Spinal cord (tissue), 10 donors: ENCODE results near the gene EHD4. TPM values are rescaled to one million over a fixed set of nuclear protein-coding genes. Genes with fewer than 3 reads are reported as not detected.
A peak's percentile ranks its signal among the peaks of the same experiment; 100 is the strongest.

Experiments
- DNase-seq, 6 donors: peaks; one replicate each; pipeline versions ENCODE4 v3.0.0 to v3.0.0-alpha.2; 2013 to 2015; ENCODE audit warnings: low spot score in 6 of 6, low read depth in 4 of 6
- H3K27ac ChIP-seq: one replicate; pipeline ENCODE4 v1.5.1; 2013; ENCODE audit warnings: low read depth, low read length, control low read depth
- H3K27me3 ChIP-seq: one replicate; pipeline ENCODE4 v1.6.1; 2013; ENCODE audit warnings: low read length; ENCODE audit not compliant: control insufficient read depth, insufficient read depth
- H3K36me3 ChIP-seq: one replicate; pipeline ENCODE4 v1.6.1; 2013; ENCODE audit warnings: low read length; ENCODE audit not compliant: control insufficient read depth, insufficient read depth
- H3K4me1 ChIP-seq: one replicate; pipeline ENCODE4 v1.6.1; 2013; ENCODE audit warnings: low read length; ENCODE audit not compliant: control insufficient read depth, insufficient read depth
- H3K4me3 ChIP-seq: one replicate; pipeline ENCODE4 v1.5.1; 2013; ENCODE audit warnings: low read depth, low read length, control low read depth
- H3K9me3 ChIP-seq: one replicate; pipeline ENCODE4 v1.6.1; 2013; ENCODE audit warnings: low read length; ENCODE audit not compliant: control insufficient read depth, insufficient read depth
- WGBS: methylation state at CpG from one replicate; pipeline ENCODE4 v1.1.5; 2013; ENCODE audit warnings: missing lambda C conversion rate; ENCODE audit not compliant: insufficient coverage; 5-methylcytosine and 5-hydroxymethylcytosine counted together
- polyA plus RNA-seq, 2 donors: library from polyadenylated mRNA; unstranded; fragments of 120-200 nt; gene quantifications; one replicate each; pipeline ENCODE4 v1.2.1, GENCODE V29; 2013; ENCODE audit not compliant: insufficient read length in 2 of 2
- total RNA-seq, 2 donors: library from RNA; depleted of rRNA in 1 of 2; stranded (reverse); fragments of 120-200 nt in 1 of 2; fragments of >200 nt in 1 of 2; gene quantifications; one replicate each; pipeline versions ENCODE4 v1.2.3 to v1.2.4, GENCODE V29; 2013 to 2014
- donor health status: healthy.

Gene EHD4
- total and polyA plus RNA-seq, 4 donors: 6.8 to 12.3 (median 8.5) TPM

DNA sequence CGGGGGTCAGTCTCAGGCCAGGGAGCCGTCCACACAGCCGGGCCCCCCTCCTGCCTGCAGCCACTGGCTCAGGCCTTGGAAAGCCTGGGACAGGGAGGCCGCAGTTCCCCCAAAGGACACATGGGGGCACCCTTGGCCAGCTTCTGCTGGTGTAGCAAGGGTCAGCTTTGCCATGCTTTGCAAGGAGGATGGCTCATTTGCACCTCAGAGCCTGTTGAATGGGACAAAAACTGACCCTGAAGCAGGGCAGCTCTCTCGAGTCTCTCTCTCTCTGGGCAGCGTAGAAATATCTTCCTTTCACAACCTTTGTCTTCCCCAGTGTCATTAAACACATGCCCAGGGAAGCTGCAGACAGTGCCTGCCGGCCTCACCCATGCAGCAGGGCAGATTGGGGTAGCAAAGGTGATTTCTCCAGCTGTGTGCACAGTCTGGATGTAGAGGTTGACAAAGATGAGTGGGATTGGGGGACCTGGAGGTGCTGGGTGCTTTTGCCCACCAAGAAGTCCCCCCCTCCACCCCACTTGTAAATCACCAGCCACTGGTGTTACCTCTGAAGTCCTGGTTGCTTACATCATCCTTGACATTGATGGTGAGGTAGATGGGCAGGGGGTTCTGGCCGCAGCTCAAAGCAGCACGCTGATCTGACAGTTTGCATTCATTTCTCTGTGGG lies 17.4 kb upstream of the EHD4 start:
- Histone ChIP-seq H3K27me3 (no peaks in the 10 kb centered on the region), H3K36me3 (no peaks in the 10 kb centered on the region), H3K27ac (no peak overlapping the region), H3K9me3 (no peaks in the 10 kb centered on the region), H3K4me3 (no peak overlapping the region), H3K4me1 (peaks cover 3% of the 10 kb centered on the region)
- 10% methylated on average over 7 of the region's 9 CpGs for WGBS
- DNase-seq: peak; percentile 50 to 92 (median 68)

DNA sequence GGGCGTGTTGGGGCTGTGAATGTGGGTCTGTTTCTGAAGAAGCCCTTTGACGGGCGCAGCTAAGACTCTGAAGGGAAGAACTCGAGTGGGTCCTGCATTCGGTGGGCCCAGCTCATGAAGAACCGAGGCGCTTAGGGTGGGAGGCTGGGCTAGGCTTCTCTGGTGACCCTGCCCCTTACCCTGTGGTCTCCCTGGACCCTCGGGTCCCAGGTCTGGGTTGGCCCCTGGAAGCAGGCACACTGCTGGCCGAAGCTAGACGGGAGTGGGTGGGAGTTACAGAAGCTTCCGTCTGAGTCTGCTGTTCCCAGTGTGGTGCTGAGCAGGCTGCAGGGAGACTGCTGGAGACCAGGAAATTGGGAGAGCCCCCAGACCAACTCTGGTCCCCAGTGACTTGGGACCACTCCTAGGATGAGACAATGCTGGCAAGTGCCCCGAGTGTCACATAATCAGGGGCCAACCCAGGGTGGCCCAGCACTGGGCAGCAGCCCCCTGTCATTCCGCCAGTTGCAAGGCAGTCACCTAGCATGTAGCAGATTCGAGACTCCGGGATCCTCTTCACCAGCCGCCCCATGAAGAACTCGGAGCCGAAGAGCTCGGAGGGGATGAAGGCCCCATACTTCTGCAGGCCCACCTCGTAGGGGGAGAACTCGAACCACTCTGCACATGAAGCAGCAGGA lies 16.7 kb upstream of the EHD4 start:
- H3K27ac ChIP-seq: no peak overlapping the region
- no peaks in the 10 kb centered on the region for H3K27me3 ChIP-seq
- peaks cover 3% of the 10 kb centered on the region for H3K4me1 ChIP-seq
- no peak overlapping the region for H3K4me3 ChIP-seq
- H3K36me3 ChIP-seq: no peaks in the 10 kb centered on the region
- H3K9me3 ChIP-seq: no peaks in the 10 kb centered on the region
- WGBS: 72% methylated on average over 21 of the region's 21 CpGs
- no peak for DNase-seq

DNA sequence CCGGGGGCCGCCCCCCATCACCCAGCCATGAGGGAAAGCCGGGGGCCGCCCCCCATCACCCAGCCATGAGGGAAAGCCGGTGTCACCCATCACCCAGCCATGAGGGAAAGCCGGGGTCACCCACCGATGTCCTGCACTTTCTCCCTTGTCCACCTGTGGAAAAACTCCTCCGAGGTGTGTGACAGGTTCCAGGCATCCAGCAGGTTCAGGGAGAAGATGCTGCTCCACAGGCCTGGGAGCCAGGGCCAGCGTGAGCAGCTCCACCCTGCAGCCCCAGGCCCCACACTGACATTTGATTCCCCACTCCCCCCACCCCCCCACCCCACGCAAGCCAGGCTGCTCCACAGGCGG lies 15.5 kb upstream of the EHD4 start:
- Histone ChIP-seq H3K27ac (no peak overlapping the region), H3K9me3 (no peaks in the 10 kb centered on the region), H3K27me3 (no peaks in the 10 kb centered on the region), H3K36me3 (no peaks in the 10 kb centered on the region), H3K4me3 (no peak overlapping the region), H3K4me1 (peaks cover 3% of the 10 kb centered on the region)
- 85% methylated on average over 5 of the region's 11 CpGs for whole genome bisulfite sequencing
- DNase-seq: no peak

DNA sequence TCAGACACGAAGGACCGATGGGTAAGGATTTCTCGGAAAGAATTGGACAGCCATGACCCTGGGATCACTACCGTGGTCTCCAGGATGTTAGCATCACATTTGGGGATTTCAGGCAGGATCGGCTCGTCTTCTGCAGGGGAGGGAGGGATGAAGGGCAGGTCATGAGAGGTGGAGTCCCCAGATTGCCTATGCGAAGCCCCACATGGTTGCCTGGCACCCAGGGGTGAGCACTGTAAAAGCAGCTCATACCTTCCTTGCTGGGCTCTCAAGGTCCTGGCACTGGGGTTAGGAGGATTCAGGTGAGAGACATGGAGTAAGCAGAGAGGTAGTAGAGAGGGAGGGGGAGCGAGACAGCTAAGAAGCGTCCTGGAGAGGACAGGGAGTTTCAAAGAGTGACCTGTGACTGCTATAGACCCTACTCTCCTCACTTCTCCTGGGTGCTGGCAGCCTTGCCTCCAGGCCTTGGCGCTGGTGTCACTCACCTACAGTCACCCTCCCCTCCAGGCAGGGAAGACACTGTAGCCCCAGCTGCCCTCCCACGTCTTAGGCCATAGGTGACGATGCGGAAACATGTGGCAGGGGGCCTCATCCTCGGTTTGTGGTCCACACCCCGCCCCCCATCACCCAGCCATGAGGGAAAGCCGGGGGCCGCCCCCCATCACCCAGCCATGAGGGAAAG lies 15.0 kb upstream of the EHD4 start:
- DNase-seq: no peak
- WGBS: 82% methylated on average over 11 of the region's 17 CpGs
- no peaks in the 10 kb centered on the region for H3K36me3 ChIP-seq
- H3K9me3 ChIP-seq: no peaks in the 10 kb centered on the region
- peaks cover 3% of the 10 kb centered on the region for H3K4me1 ChIP-seq
- H3K27me3 ChIP-seq: no peaks in the 10 kb centered on the region
- no peak overlapping the region for H3K4me3 ChIP-seq
- no peak overlapping the region for H3K27ac ChIP-seq

DNA sequence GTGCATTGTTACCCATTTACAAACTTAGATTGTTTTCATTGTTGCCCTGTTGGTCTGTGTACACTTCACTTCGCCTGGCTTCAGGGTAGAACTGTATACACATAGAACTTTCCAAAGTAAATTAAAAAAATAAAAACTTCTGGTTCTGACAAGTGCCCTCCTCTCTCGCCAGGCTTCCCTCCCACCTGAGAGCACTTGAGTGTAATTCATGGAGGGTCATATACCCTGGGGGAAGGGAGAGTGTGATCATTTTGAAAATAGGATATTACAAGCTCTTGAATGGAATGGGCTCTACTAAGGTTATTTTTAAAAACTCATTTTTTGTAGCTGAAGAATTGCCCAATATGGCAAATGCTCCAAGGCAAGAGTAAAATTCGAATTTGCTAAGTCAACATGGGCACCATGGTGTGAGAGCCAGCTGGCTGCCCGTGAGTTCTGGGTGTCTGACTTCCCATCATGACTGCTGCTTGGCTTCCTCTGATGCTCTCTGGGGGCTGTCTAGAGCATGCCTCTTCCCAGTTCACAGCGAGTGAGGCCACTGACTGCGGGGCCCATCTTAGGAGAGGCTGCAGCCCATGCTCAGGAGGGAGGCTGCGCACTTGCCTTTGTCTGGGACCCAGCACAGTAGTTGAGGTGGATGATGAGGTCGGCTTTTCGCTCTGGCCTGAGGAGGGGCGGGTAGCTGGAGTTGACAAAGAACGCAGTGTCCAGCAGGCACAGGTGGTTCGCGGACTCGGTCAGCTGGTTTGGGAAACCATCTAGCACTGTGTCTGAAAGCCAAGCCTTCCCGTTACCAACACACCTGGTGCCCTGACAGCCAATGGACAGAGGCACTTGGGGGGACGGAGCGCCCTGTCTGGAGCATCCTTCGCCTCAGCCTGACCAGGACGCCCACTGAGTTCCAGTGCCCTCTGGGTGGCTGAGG lies 13.1 kb upstream of the EHD4 start:
- Histone ChIP-seq H3K27me3 (no peaks in the 10 kb centered on the region), H3K9me3 (no peaks in the 10 kb centered on the region)
- WGBS: 81% methylated on average over 17 of the region's 19 CpGs

DNA sequence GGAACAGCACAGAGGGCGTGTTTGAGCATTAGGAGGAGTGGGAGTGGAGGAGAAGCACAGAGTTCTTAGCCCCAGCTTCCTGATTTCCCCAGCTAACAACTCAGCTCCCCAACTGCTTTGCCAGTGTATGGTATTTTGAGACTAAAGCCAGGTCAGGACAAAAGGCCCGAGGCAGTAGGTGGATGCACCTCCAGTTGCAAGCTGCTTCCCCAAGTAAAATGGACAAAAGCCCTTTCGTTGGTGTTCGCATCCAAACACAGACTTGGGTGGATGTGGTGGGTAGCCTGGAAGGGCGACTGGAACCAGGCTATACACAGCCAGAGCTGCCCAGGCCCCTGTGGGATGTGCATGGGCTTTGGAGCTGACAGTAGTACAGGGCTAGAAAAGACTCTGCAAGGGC lies 12.3 kb upstream of the EHD4 start:
- Histone ChIP-seq H3K27me3 (no peaks in the 10 kb centered on the region), H3K4me1 (peaks cover 2% of the 10 kb centered on the region), H3K4me3 (no peak overlapping the region), H3K36me3 (no peaks in the 10 kb centered on the region), H3K27ac (no peak overlapping the region), H3K9me3 (no peaks in the 10 kb centered on the region)
- WGBS: 94% methylated on average over 5 of the region's 5 CpGs
- DNase-seq: no peak

More for the DNA sequence above, 13.1 kb upstream of the EHD4 start:
- Histone ChIP-seq H3K27ac (no peak overlapping the region), H3K4me3 (no peak overlapping the region), H3K4me1 (peaks cover 3% of the 10 kb centered on the region), H3K36me3 (no peaks in the 10 kb centered on the region)
- DNase-seq: no peak

DNA sequence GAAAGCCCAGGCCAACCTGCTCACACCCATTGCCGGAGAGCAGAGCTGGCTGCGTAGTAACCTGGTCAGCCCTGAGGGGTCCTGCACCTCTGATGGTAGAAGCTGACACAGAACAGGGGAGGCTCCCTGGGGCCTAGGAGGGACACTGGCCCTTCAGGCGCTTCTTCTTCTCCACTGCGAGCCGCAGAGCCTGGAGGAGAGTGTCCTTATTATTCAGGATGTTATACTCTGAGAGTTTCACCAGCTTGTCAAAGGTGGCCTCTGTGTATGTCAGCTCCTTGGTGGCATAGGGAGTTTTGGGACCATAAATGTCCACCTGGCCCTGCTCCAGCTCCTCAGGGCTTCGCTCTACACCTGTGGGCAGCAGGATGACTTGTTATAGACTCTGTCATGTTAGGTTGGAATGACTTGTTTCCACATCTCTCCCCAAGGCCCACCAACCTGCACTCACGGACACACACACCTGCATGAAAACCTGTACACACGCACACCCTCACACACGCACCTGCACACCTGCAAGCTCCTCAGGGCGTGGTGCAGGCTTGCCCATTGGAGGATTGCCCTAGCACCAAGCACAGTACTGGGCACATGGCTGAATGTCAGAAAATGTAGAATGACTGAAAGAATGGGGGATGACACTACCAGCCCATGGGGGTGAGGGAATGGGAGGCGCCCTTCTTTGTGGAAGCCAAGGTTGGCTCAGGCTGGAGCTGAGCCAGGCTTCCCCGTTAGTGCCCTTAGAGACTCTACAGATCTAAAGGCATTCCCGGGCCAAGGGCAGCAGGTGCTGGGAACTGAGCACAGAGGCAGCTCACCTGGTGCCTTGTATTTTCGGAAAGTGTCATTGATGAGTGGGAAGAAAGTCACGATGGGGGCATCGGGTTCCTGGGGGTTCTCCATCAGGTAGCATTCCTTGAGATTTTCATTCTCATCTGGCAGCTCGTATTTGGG lies 11.5 kb upstream of the EHD4 start:
- no peaks in the 10 kb centered on the region for H3K9me3 ChIP-seq
- DNase-seq: no peak
- no peak overlapping the region for H3K4me3 ChIP-seq
- H3K27ac ChIP-seq: no peak overlapping the region
- H3K4me1 ChIP-seq: no peaks in the 10 kb centered on the region
- 85% methylated on average over 10 of the region's 17 CpGs for WGBS
- H3K36me3 ChIP-seq: no peaks in the 10 kb centered on the region
- no peaks in the 10 kb centered on the region for H3K27me3 ChIP-seq

DNA sequence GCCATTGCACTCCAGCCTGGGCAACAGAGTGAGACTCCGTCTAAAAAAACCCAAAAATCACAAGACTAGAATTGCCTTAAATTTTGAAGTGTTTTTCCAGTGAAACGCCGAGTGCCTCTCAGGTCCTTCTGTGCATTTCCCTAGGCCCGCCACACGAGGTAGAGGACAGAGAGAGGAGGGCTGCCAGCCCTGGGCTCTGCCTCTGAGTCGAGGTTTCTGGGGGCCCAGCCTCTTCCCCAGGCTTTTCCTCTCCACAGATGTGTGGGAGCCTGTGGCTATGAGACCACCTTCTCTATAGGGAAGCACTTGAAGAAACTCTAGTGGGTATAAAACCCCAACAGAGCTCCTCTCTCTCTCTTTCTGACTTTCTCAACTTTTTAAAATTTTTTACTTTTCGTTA lies 10.9 kb upstream of the EHD4 start:
- Histone ChIP-seq H3K36me3 (no peaks in the 10 kb centered on the region), H3K4me1 (no peaks in the 10 kb centered on the region), H3K27ac (no peak overlapping the region), H3K27me3 (no peaks in the 10 kb centered on the region), H3K9me3 (no peaks in the 10 kb centered on the region), H3K4me3 (no peak overlapping the region)
- 84% methylated on average over 5 of the region's 7 CpGs for WGBS
- no peak for DNase-seq
